HEK293 (cell line): ENCODE data around the gene MED13L.

Source experiments
- CTCF ChIA-PET: fragments of 350-600 bp; formaldehyde crosslinking; extraction: SDS; loops from one replicate; lab custom pipeline; 2021; ENCODE audit warnings: antibody characterized with exemption; lab: Yijun Ruan, JAX
- POLR2A ChIA-PET: fragments of 300-600 bp; formaldehyde crosslinking; extraction: SDS; loops from one replicate; lab custom pipeline; 2020; ENCODE audit warnings: antibody characterized with exemption, inconsistent platforms; lab: Yijun Ruan, JAX
- H3K27ac ChIP-seq: fragments of 200-500 bp; sonication (Bioruptor generic); 2 replicates; pipeline ENCODE4 v1.5.1; 2014; ENCODE audit warnings: low read depth, low read length, control low read depth, inconsistent platforms; ENCODE audit errors: extremely low read depth
- H3K36me3 ChIP-seq, 2 experiments: fragments of 200-500 bp in 1 of 2; sonication (Bioruptor generic) in 1 of 2; 1 replicate in 1 of 2; 2 replicates in 1 of 2; pipeline ENCODE4 v1.5.1; 2014 to 2017; ENCODE audit warnings: inconsistent platforms in 2 of 2, low read length in 2 of 2; ENCODE audit not compliant: control insufficient read depth in 2 of 2, insufficient read depth in 1 of 2
- H3K4me1 ChIP-seq: fragments of 200-500 bp; sonication (Bioruptor generic); 2 replicates; pipeline ENCODE4 v1.5.1; 2014; ENCODE audit warnings: mild to moderate bottlenecking, low read length, inconsistent platforms; ENCODE audit not compliant: control insufficient read depth, insufficient read depth
- H3K4me3 ChIP-seq: 2 replicates; pipeline ENCODE4 v1.5.1; 2011; ENCODE audit warnings: low read depth, mild to moderate bottlenecking, control low read depth, low read length, moderate library complexity
- H3K9me3 ChIP-seq: fragments of 200-500 bp; sonication (Bioruptor generic); 2 replicates; pipeline ENCODE4 v1.5.1; 2014; ENCODE audit warnings: low read depth, low read length, inconsistent platforms; ENCODE audit not compliant: control insufficient read depth, insufficient read depth
- FEZF1 ChIP-seq: fragments of 450-650 bp; formaldehyde crosslinking; IDR thresholded peaks from 2 replicates; pipeline ENCODE4 v1.5.1; 2016; ENCODE audit warnings: missing biosample characterization, missing genetic modification characterization
- IKZF3 ChIP-seq: fragments of 450-650 bp; IDR thresholded peaks from 2 replicates; pipeline ENCODE4 v1.5.0; 2018; ENCODE audit warnings: missing biosample characterization, mild to moderate bottlenecking, missing genetic modification characterization, moderate library complexity
- KLF8 ChIP-seq: fragments of 450-650 bp; formaldehyde crosslinking; IDR thresholded peaks from 2 replicates; pipeline ENCODE4 v1.5.1; 2016; ENCODE audit warnings: missing biosample characterization, missing genetic modification characterization
- OVOL3 ChIP-seq: fragments of 450-650 bp; formaldehyde crosslinking; IDR thresholded peaks from 2 replicates; pipeline ENCODE4 v1.5.1; 2016; ENCODE audit warnings: missing biosample characterization, missing genetic modification characterization
- PRDM1 ChIP-seq: fragments of 450-650 bp; formaldehyde crosslinking; IDR thresholded peaks from 2 replicates; pipeline ENCODE4; 2016; ENCODE audit warnings: missing biosample characterization, missing genetic modification characterization
- PRDM6 ChIP-seq: fragments of 450-650 bp; formaldehyde crosslinking; IDR thresholded peaks from 2 replicates; pipeline ENCODE4 v1.5.1; 2017; ENCODE audit warnings: missing biosample characterization, missing genetic modification characterization
- SALL2 ChIP-seq: fragments of 450-650 bp; formaldehyde crosslinking; IDR thresholded peaks from 2 replicates; pipeline ENCODE4 v1.5.0; 2017; ENCODE audit warnings: missing biosample characterization, mild to moderate bottlenecking, missing genetic modification characterization, borderline replicate concordance
- SP2 ChIP-seq: fragments of 450-650 bp; formaldehyde crosslinking; IDR thresholded peaks from 2 replicates; pipeline ENCODE4 v1.5.1; 2016; ENCODE audit warnings: missing biosample characterization, missing genetic modification characterization
- TRIM28 ChIP-seq: IDR thresholded peaks from 2 replicates; pipeline ENCODE4 v1.6.1; 2011; ENCODE audit warnings: low read length, control low read depth, borderline replicate concordance
- ZEB2 ChIP-seq: fragments of 450-650 bp; formaldehyde crosslinking; IDR thresholded peaks from 2 replicates; pipeline ENCODE4 v1.5.1; 2016; ENCODE audit warnings: missing biosample characterization, missing genetic modification characterization
- ZNF133 ChIP-seq: fragments of 450-650 bp; formaldehyde crosslinking; IDR thresholded peaks from 2 replicates; pipeline ENCODE4 v1.5.1; 2016; ENCODE audit warnings: missing biosample characterization, missing genetic modification characterization
- ZNF350 ChIP-seq: fragments of 450-650 bp; formaldehyde crosslinking; IDR thresholded peaks from 2 replicates; pipeline ENCODE4 v1.5.0; 2017; ENCODE audit warnings: missing biosample characterization, mild to moderate bottlenecking, missing genetic modification characterization
- ZNF37A ChIP-seq: fragments of 450-650 bp; IDR thresholded peaks from 2 replicates; pipeline ENCODE4 v1.5.1; 2018; ENCODE audit warnings: missing biosample characterization, missing genetic modification characterization
- ZNF391 ChIP-seq: fragments of 450-650 bp; formaldehyde crosslinking; IDR thresholded peaks from 2 replicates; pipeline ENCODE4 v1.5.1; 2016; ENCODE audit warnings: low read depth, missing biosample characterization, missing genetic modification characterization, borderline replicate concordance
- ZNF600 ChIP-seq: fragments of 450-650 bp; formaldehyde crosslinking; IDR thresholded peaks from 2 replicates; pipeline ENCODE4 v1.5.1; 2016; ENCODE audit warnings: missing biosample characterization, missing genetic modification characterization
- ZNF701 ChIP-seq: fragments of 450-650 bp; formaldehyde crosslinking; IDR thresholded peaks from 2 replicates; pipeline ENCODE4 v1.5.1; 2016; ENCODE audit warnings: missing biosample characterization, missing genetic modification characterization
- ZNF704 ChIP-seq: fragments of 450-650 bp; formaldehyde crosslinking; IDR thresholded peaks from 2 replicates; pipeline ENCODE4 v1.5.1; 2016; ENCODE audit warnings: missing biosample characterization, missing genetic modification characterization
- ZNF785 ChIP-seq: fragments of 450-650 bp; formaldehyde crosslinking; IDR thresholded peaks from 2 replicates; pipeline ENCODE4 v1.5.1; 2016; ENCODE audit warnings: missing biosample characterization, missing genetic modification characterization
- ZNF791 ChIP-seq: fragments of 450-650 bp; formaldehyde crosslinking; IDR thresholded peaks from 2 replicates; pipeline ENCODE4 v1.5.1; 2016; ENCODE audit warnings: missing biosample characterization, missing genetic modification characterization
- TF ChIP-seq, protein P1 (sequence below): fragments of 450-650 bp; formaldehyde crosslinking; IDR thresholded peaks from 2 replicates; pipeline ENCODE4 v1.5.1; 2016; ENCODE audit warnings: missing biosample characterization, missing genetic modification characterization
- TF ChIP-seq, protein P2 (sequence below): fragments of 450-650 bp; formaldehyde crosslinking; IDR thresholded peaks from 2 replicates; pipeline ENCODE4 v1.5.1; 2017; ENCODE audit warnings: missing biosample characterization, missing genetic modification characterization

The MED13L gene

DNA sequence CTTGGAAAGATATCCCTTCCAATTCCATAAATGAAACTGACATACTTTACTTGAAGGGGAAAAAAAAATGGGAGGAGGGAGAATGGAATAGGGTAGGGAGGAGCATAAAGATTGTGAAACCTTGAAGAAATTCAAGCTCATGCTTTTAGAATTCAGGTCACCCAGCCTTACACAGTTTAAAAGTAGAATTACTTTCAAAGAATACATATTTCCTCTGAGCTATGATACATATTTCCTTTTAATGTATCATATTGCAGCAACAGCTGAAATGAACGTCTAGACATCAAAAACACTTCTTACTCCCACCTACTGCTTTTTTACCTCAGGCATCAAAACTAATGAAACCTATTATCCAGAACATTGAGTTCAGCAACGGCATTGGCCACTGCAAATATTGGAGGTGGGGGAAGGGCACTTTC lies 156.0 kb downstream of the MED13L start:
- CTCF ChIA-PET = interaction anchor here (0.7 kb wide), 1 partner anchor 62 kb away, joined by 5 read pairs; no protein-coding TSS in a partner anchor
- no peaks in the 10 kb centered on the region for H3K9me3 ChIP-seq
- H3K27ac ChIP-seq = no peak overlapping the region
- POLR2A ChIA-PET = no interaction called here
- TF ChIP-seq ZNF37A (no peak), SP2 (no peak), PRDM1 (tag by site-specific recombination) (no peak; the same call in 1 of the 2 replicates), ZNF701 (tag by site-specific recombination) (no peak), OVOL3 (tag by site-specific recombination) (no peak), FEZF1 (tag by site-specific recombination) (peak; percentile 72), ZNF350 (no peak), TRIM28 (no peak), ZNF133 (no peak), ZNF785 (tag by site-specific recombination) (no peak), ZEB2 (tag by site-specific recombination) (0 out of 2 replicates have a peak, but pooled peaks have one; percentile 21), ZNF791 (tag by site-specific recombination) (no peak), ZNF391 (tag by site-specific recombination) (no peak), ZNF704 (tag by site-specific recombination) (no peak), IKZF3 (tag by site-specific recombination) (peak; percentile 47; the same call in 1 of the 2 replicates), KLF8 (tag by site-specific recombination) (no peak), ZNF600 (tag by site-specific recombination) (peak; percentile 81), PRDM6 (tag by site-specific recombination) (peak; percentile 77), SALL2 (no peak)
- TF ChIP-seq, protein P1, sequence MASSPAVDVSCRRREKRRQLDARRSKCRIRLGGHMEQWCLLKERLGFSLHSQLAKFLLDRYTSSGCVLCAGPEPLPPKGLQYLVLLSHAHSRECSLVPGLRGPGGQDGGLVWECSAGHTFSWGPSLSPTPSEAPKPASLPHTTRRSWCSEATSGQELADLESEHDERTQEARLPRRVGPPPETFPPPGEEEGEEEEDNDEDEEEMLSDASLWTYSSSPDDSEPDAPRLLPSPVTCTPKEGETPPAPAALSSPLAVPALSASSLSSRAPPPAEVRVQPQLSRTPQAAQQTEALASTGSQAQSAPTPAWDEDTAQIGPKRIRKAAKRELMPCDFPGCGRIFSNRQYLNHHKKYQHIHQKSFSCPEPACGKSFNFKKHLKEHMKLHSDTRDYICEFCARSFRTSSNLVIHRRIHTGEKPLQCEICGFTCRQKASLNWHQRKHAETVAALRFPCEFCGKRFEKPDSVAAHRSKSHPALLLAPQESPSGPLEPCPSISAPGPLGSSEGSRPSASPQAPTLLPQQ = no peak
- TF ChIP-seq, protein P2, sequence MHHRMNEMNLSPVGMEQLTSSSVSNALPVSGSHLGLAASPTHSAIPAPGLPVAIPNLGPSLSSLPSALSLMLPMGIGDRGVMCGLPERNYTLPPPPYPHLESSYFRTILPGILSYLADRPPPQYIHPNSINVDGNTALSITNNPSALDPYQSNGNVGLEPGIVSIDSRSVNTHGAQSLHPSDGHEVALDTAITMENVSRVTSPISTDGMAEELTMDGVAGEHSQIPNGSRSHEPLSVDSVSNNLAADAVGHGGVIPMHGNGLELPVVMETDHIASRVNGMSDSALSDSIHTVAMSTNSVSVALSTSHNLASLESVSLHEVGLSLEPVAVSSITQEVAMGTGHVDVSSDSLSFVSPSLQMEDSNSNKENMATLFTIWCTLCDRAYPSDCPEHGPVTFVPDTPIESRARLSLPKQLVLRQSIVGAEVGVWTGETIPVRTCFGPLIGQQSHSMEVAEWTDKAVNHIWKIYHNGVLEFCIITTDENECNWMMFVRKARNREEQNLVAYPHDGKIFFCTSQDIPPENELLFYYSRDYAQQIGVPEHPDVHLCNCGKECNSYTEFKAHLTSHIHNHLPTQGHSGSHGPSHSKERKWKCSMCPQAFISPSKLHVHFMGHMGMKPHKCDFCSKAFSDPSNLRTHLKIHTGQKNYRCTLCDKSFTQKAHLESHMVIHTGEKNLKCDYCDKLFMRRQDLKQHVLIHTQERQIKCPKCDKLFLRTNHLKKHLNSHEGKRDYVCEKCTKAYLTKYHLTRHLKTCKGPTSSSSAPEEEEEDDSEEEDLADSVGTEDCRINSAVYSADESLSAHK = peak; percentile 81
- TF ChIP-seq, all 188 proteins: peak for 6
- Histone ChIP-seq H3K36me3 (no peaks in the 10 kb centered on the region), H3K4me3 (no peak overlapping the region), H3K4me1 (peaks cover 24% of the 10 kb centered on the region)
